ENCODE measurements around the gene DNAH1. TPM values are rescaled to one million over a fixed set of nuclear protein-coding genes. Genes with fewer than 3 reads are reported as not detected.

DNAH1 gene
- total RNA-seq, 2 experiments from 2014 or later: 13.2 to 13.5 TPM

- Mint-ChIP-seq H3K4me3 (no peak overlapping the region), H3K9me3 (no peaks in the 10 kb centered on the region), H3K36me3 (peaks cover 39% of the 10 kb centered on the region), H3K27ac (no peak overlapping the region), H3K27me3 (no peaks in the 10 kb centered on the region), H3K4me1 (ENCODE audit: low read depth) (peaks cover 22% of the 10 kb centered on the region)
- DNase-seq: no peak
- ChIA-PET POLR2A (no interaction called here), CTCF (interaction anchor here (1.1 kb wide), 1 partner anchor 41 kb away, joined by 3 read pairs; no protein-coding TSS in a partner anchor)
- intact Hi-C loops (cut with micrococcal nuclease): no loop called here
Measured at GRCh38 chr3:52406791-52407510, 90.8 kb downstream of the DNAH1 start.

- CTCF ChIA-PET: no interaction called here
- intact Hi-C loops (cut with micrococcal nuclease): no loop called here
- no peak for DNase-seq
- Mint-ChIP-seq H3K36me3 (peaks cover 39% of the 10 kb centered on the region), H3K4me3 (peak overlapping the region; percentile 84), H3K9me3 (no peaks in the 10 kb centered on the region), H3K27ac (no peak overlapping the region), H3K4me1 (ENCODE audit: low read depth) (peaks cover 24% of the 10 kb centered on the region), H3K27me3 (no peaks in the 10 kb centered on the region)
- POLR2A ChIA-PET: no interaction called here
Measured at GRCh38 chr3:52407779-52408178, 91.7 kb downstream of the DNAH1 start.

- Mint-ChIP-seq H3K4me3 (peak overlapping the region; percentile 84), H3K4me1 (ENCODE audit: low read depth) (peaks cover 24% of the 10 kb centered on the region), H3K27ac (peak overlapping the region; percentile 89), H3K36me3 (peaks cover 34% of the 10 kb centered on the region), H3K27me3 (no peaks in the 10 kb centered on the region), H3K9me3 (no peaks in the 10 kb centered on the region)
- ChIA-PET POLR2A (no interaction called here), CTCF (no interaction called here)
- intact Hi-C loops (cut with micrococcal nuclease): no loop called here
- DNase-seq: no peak
Measured at GRCh38 chr3:52408466-52408865, 92.3 kb downstream of the DNAH1 start.

- no peaks in the 10 kb centered on the region for H3K9me3 Mint-ChIP-seq
- no peak overlapping the region for H3K4me3 Mint-ChIP-seq
- ChIA-PET POLR2A (no interaction called here), CTCF (interaction anchor here (1.0 to 1.3 kb wide), 2 partner anchors 31 to 32 kb away, joined by 3 to 5 read pairs; no protein-coding TSS in a partner anchor)
- peaks cover 6% of the 10 kb centered on the region for H3K36me3 Mint-ChIP-seq
- H3K27me3 Mint-ChIP-seq: no peaks in the 10 kb centered on the region
- no peak for DNase-seq
- H3K27ac Mint-ChIP-seq: no peak overlapping the region
- intact Hi-C loops (cut with micrococcal nuclease): no loop called here
- peaks cover 9% of the 10 kb centered on the region for H3K4me1 Mint-ChIP-seq (ENCODE audit: low read depth)
Measured at GRCh38 chr3:52415800-52416199, 99.7 kb downstream of the DNAH1 start.

GRCh38 chr3:52420388-52420787, 104.3 kb downstream of the DNAH1 start:
- peaks cover 1% of the 10 kb centered on the region for H3K36me3 Mint-ChIP-seq
- intact Hi-C loops (cut with micrococcal nuclease): no loop called here
- no peak overlapping the region for H3K4me3 Mint-ChIP-seq
- no peak for DNase-seq
- no peaks in the 10 kb centered on the region for H3K9me3 Mint-ChIP-seq
- peaks cover 2% of the 10 kb centered on the region for H3K4me1 Mint-ChIP-seq (ENCODE audit: low read depth)
- H3K27ac Mint-ChIP-seq: no peak overlapping the region
- POLR2A ChIA-PET: no interaction called here
- CTCF ChIA-PET: interaction anchor here (1.3 to 3.6 kb wide), 4 partner anchors 8 to 25 kb away, joined by 3 to 19 read pairs (median 5); partner anchors contain the start of gene SEMA3G
- H3K27me3 Mint-ChIP-seq: no peaks in the 10 kb centered on the region

- Mint-ChIP-seq H3K4me1 (ENCODE audit: low read depth) (no peaks in the 10 kb centered on the region), H3K9me3 (no peaks in the 10 kb centered on the region), H3K4me3 (no peak overlapping the region), H3K27ac (no peak overlapping the region), H3K27me3 (no peaks in the 10 kb centered on the region), H3K36me3 (peaks cover 1% of the 10 kb centered on the region)
- ChIA-PET POLR2A (no interaction called here), CTCF (interaction anchor here (0.7 kb wide), 1 partner anchor 10 kb away, joined by 4 read pairs; no protein-coding TSS in a partner anchor)
- no peak for DNase-seq
- intact Hi-C loops (cut with micrococcal nuclease): no loop called here
Measured at GRCh38 chr3:52422669-52423068, 106.5 kb downstream of the DNAH1 start.

GRCh38 chr3:52423173-52423572, 107.1 kb downstream of the DNAH1 start:
- H3K9me3 Mint-ChIP-seq: no peaks in the 10 kb centered on the region
- no peak for DNase-seq
- H3K4me1 Mint-ChIP-seq (ENCODE audit: low read depth): no peaks in the 10 kb centered on the region
- no peak overlapping the region for H3K27ac Mint-ChIP-seq
- H3K36me3 Mint-ChIP-seq: peaks cover 1% of the 10 kb centered on the region
- intact Hi-C loops (cut with micrococcal nuclease): no loop called here
- POLR2A ChIA-PET: no interaction called here
- H3K4me3 Mint-ChIP-seq: no peak overlapping the region
- CTCF ChIA-PET: interaction anchor here (0.7 kb wide), 1 partner anchor 11 kb away, joined by 4 read pairs; no protein-coding TSS in a partner anchor
- H3K27me3 Mint-ChIP-seq: no peaks in the 10 kb centered on the region

GRCh38 chr3:52428151-52429005, 112.3 kb downstream of the DNAH1 start:
- peak; percentile 37 for DNase-seq
- peaks cover 3% of the 10 kb centered on the region for H3K4me1 Mint-ChIP-seq (ENCODE audit: low read depth)
- no peaks in the 10 kb centered on the region for H3K9me3 Mint-ChIP-seq
- no peak overlapping the region for H3K4me3 Mint-ChIP-seq
- ChIA-PET POLR2A (no interaction called here), CTCF (interaction anchor here (0.8 to 10.7 kb wide), 9 partner anchors 8 to 208 kb away, joined by 3 to 172 read pairs (median 5); partner anchors contain the start of gene SEMA3G)
- H3K27me3 Mint-ChIP-seq: no peaks in the 10 kb centered on the region
- H3K36me3 Mint-ChIP-seq: no peaks in the 10 kb centered on the region
- intact Hi-C loops (cut with micrococcal nuclease): loop anchor here (1.0 kb wide), 1 partner anchor 17 kb away; the partner anchor contains the start of gene SEMA3G
- H3K27ac Mint-ChIP-seq: no peak overlapping the region

- Mint-ChIP-seq H3K9me3 (no peaks in the 10 kb centered on the region), H3K36me3 (no peaks in the 10 kb centered on the region), H3K4me3 (no peak overlapping the region), H3K27me3 (no peaks in the 10 kb centered on the region), H3K27ac (no peak overlapping the region), H3K4me1 (ENCODE audit: low read depth) (peaks cover 3% of the 10 kb centered on the region)
- POLR2A ChIA-PET: no interaction called here
- CTCF ChIA-PET: interaction anchor here (0.7 to 10.7 kb wide), 9 partner anchors 8 to 209 kb away, joined by 3 to 172 read pairs (median 5); partner anchors contain the start of gene SEMA3G
- intact Hi-C loops (cut with micrococcal nuclease): no loop called here
- no peak for DNase-seq
Measured at GRCh38 chr3:52429031-52429430, 112.9 kb downstream of the DNAH1 start.

- Mint-ChIP-seq H3K4me3 (no peak overlapping the region), H3K4me1 (ENCODE audit: low read depth) (peaks cover 3% of the 10 kb centered on the region), H3K9me3 (no peaks in the 10 kb centered on the region), H3K27me3 (no peaks in the 10 kb centered on the region), H3K36me3 (no peaks in the 10 kb centered on the region), H3K27ac (no peak overlapping the region)
- intact Hi-C loops (cut with micrococcal nuclease): no loop called here
- ChIA-PET CTCF (interaction anchor here (0.7 to 10.7 kb wide), 5 partner anchors 10 to 22 kb away, joined by 3 to 172 read pairs (median 19); partner anchors contain the start of gene SEMA3G), POLR2A (no interaction called here)
- no peak for DNase-seq
Measured at GRCh38 chr3:52429779-52430415, 113.8 kb downstream of the DNAH1 start.

- no peak for DNase-seq
- CTCF ChIA-PET: interaction anchor here (3.8 to 10.7 kb wide), 2 partner anchors 15 to 18 kb away, joined by 25 to 172 read pairs; partner anchors contain the start of gene SEMA3G
- H3K27ac Mint-ChIP-seq: no peak overlapping the region
- POLR2A ChIA-PET: no interaction called here
- H3K4me1 Mint-ChIP-seq (ENCODE audit: low read depth): peaks cover 3% of the 10 kb centered on the region
- H3K36me3 Mint-ChIP-seq: no peaks in the 10 kb centered on the region
- no peak overlapping the region for H3K4me3 Mint-ChIP-seq
- intact Hi-C loops (cut with micrococcal nuclease): no loop called here
- no peaks in the 10 kb centered on the region for H3K27me3 Mint-ChIP-seq
- no peaks in the 10 kb centered on the region for H3K9me3 Mint-ChIP-seq
Measured at GRCh38 chr3:52430416-52430810, 114.3 kb downstream of the DNAH1 start.

Data from activated CD4-positive, alpha-beta memory T cell treated with anti-CD3 and anti-CD28 coated beads for 36 hours (primary cell).